ENCODE data around the gene IGFBPL1. TPM values are rescaled to one million over a fixed set of nuclear protein-coding genes. Genes with fewer than 3 reads are reported as not detected.

IGFBPL1 gene
- total and polyA plus RNA-seq, 2 of the 13 experiments (the other 11 are each of a cell fraction or from before 2014, with no cell fraction given): 0.24 TPM; not detected in 1

- Histone ChIP-seq H3K9me3 (ENCODE audit: low read length) (no peaks in the 10 kb centered on the region), H3K9ac (ENCODE audit: insufficient read depth, low read depth, low read length) (no peak overlapping the region), H4K20me1 (ENCODE audit: insufficient read depth, low read length) (no peaks in the 10 kb centered on the region), H2AFZ (ENCODE audit: low read length) (no peak overlapping the region), H3K4me1 (ENCODE audit: insufficient read depth, low read length) (peaks cover 79% of the 10 kb centered on the region), H3K27me3 (ENCODE audit: control insufficient read depth in 1 of 2, insufficient read depth in 2 of 2, low read length in 2 of 2) (peaks cover 0 to 5% of the 10 kb centered on the region in 2 experiments; a peak in 2 of 5 replicates), H3K4me2 (ENCODE audit: low read depth, low read length) (no peak overlapping the region), H3K79me2 (ENCODE audit: insufficient read depth, low read length) (peaks cover 5% of the 10 kb centered on the region), H3K36me3 (replicated peaks in 1 of 2; ENCODE audit: control insufficient read depth in 1 of 2, insufficient read depth in 2 of 2, low read length in 2 of 2) (no peaks in the 10 kb centered on the region), H3K27ac (ENCODE audit: extremely low read length, insufficient read depth, low read length) (no peak overlapping the region), H3K4me3 (replicated peaks in 1 of 3; ENCODE audit: insufficient read depth in 1 of 3, low read depth in 2 of 3, low read length in 3 of 3) (no peak overlapping the region)
- FAIRE-seq (no peak), DNase-seq (ENCODE audit: low spot score) (no peak), ATAC-seq (no peak)
- 100% methylated on average over 2 of the region's 2 CpGs for WGBS (ENCODE audit: low lambda C conversion rate)
- BruUV-seq (replicated peaks): no TSS peak
- CTCF ChIA-PET (ENCODE audit: low intra/inter-chr PET ratio, low total read pairs): no interaction called here
- TF ChIP-seq TBX2 (CRISPR knock-in tag; IDR thresholded peaks at IDR 0.05; ENCODE audit: borderline replicate concordance) (no peak), MTA3 (CRISPR knock-in tag; IDR thresholded peaks at IDR 0.05) (no peak), ZNF670 (CRISPR knock-in tag; IDR thresholded peaks at IDR 0.05; ENCODE audit: borderline replicate concordance) (no peak)
- intact Hi-C loops (cut with micrococcal nuclease; ENCODE audit: unreplicated experiment): loop anchor here (10.0 kb wide), 1 partner anchor 391 kb away; no protein-coding TSS in a partner anchor
- in situ Hi-C loops (cut with HindIII; ENCODE audit: extremely low pct_ligation_motif_present, low pct_unique_long_range_greater_than_20kb): no loop called here
- POLR2A ChIA-PET: interaction anchor here (1.3 kb wide), 1 partner anchor 55 kb away, joined by 3 read pairs; no protein-coding TSS in a partner anchor
Observed at GRCh38 chr9:38435521-38435920, 11.3 kb upstream of the IGFBPL1 start.

- H3K4me2 ChIP-seq (ENCODE audit: low read depth, low read length): peak overlapping the region; percentile 28; the same call in 1 of the 2 replicates
- peaks cover 0 to 5% of the 10 kb centered on the region in 2 experiments; a peak in 2 of 5 replicates for H3K27me3 ChIP-seq (ENCODE audit: control insufficient read depth in 1 of 2, insufficient read depth in 2 of 2, low read length in 2 of 2)
- no peaks in the 10 kb centered on the region for H4K20me1 ChIP-seq (ENCODE audit: insufficient read depth, low read length)
- 49% methylated on average over 3 of the region's 3 CpGs for WGBS (ENCODE audit: low lambda C conversion rate)
- ATAC-seq (peak; percentile 68), DNase-seq (ENCODE audit: low spot score) (peak; percentile 64), FAIRE-seq (no peak)
- in situ Hi-C loops (cut with HindIII; ENCODE audit: extremely low pct_ligation_motif_present, low pct_unique_long_range_greater_than_20kb) (no loop called here), intact Hi-C loops (cut with micrococcal nuclease; ENCODE audit: unreplicated experiment) (loop anchor here (5.0 to 10.0 kb wide), 2 partner anchors 187 to 390 kb away; partner anchors contain the start of gene ANKRD18A)
- no peaks in the 10 kb centered on the region for H3K36me3 ChIP-seq (replicated peaks in 1 of 2; ENCODE audit: control insufficient read depth in 1 of 2, insufficient read depth in 2 of 2, low read length in 2 of 2)
- ChIA-PET CTCF (ENCODE audit: low intra/inter-chr PET ratio, low total read pairs) (interaction anchor here (1.2 kb wide), 1 partner anchor 34 kb away, joined by 3 read pairs; no protein-coding TSS in a partner anchor), POLR2A (interaction anchor here (0.8 to 1.7 kb wide), 3 partner anchors 8 to 54 kb away, joined by 3 to 6 read pairs (median 3); no protein-coding TSS in a partner anchor)
- BruUV-seq (replicated peaks): no TSS peak
- H3K9ac ChIP-seq (ENCODE audit: insufficient read depth, low read depth, low read length): no peak overlapping the region; the same call in 1 of the 2 replicates
- H3K4me1 ChIP-seq (ENCODE audit: insufficient read depth, low read length): peaks cover 72% of the 10 kb centered on the region
- H3K9me3 ChIP-seq (ENCODE audit: low read length): no peaks in the 10 kb centered on the region
- H3K4me3 ChIP-seq (replicated peaks in 1 of 3; ENCODE audit: insufficient read depth in 1 of 3, low read depth in 2 of 3, low read length in 3 of 3): no peak overlapping the region
- peaks cover 5% of the 10 kb centered on the region for H3K79me2 ChIP-seq (ENCODE audit: insufficient read depth, low read length)
- H3K27ac ChIP-seq (ENCODE audit: extremely low read length, insufficient read depth, low read length): no peak overlapping the region
- H2AFZ ChIP-seq (ENCODE audit: low read length): no peak overlapping the region
- TF ChIP-seq ZBTB39 (CRISPR knock-in tag; IDR thresholded peaks at IDR 0.05) (no peak), ZNF652 (CRISPR knock-in tag; IDR thresholded peaks at IDR 0.05; ENCODE audit: borderline replicate concordance, low read depth) (peak; percentile 56; the same call in 1 of the 2 replicates), IKZF5 (CRISPR knock-in tag; IDR thresholded peaks at IDR 0.05) (no peak), DMAP1 (CRISPR knock-in tag; IDR thresholded peaks at IDR 0.05) (no peak), ETV5 (CRISPR knock-in tag; IDR thresholded peaks at IDR 0.05; ENCODE audit: borderline replicate concordance) (peak; percentile 18; the same call in 1 of the 2 replicates), MED13 (CRISPR knock-in tag; IDR thresholded peaks at IDR 0.05) (no peak), ZNF350 (CRISPR knock-in tag; IDR thresholded peaks at IDR 0.05; ENCODE audit: borderline replicate concordance, low read depth) (no peak), SAP130 (CRISPR knock-in tag; IDR thresholded peaks at IDR 0.05; ENCODE audit: low read depth) (peak; percentile 41), CEBPB (IDR thresholded peaks at IDR 0.05; ENCODE audit: borderline replicate concordance, low read depth, low read length) (0 out of 2 replicates have a peak, but pooled peaks have one; percentile 13), MTF1 (CRISPR knock-in tag; IDR thresholded peaks at IDR 0.05) (no peak), FOXA3 (CRISPR knock-in tag; IDR thresholded peaks at IDR 0.05) (peak; percentile 34; the same call in 1 of the 2 replicates), MAF1 (CRISPR knock-in tag; IDR thresholded peaks at IDR 0.05; ENCODE audit: borderline replicate concordance) (no peak), FOSL2 (CRISPR knock-in tag; IDR thresholded peaks at IDR 0.05) (peak; percentile 48), HMG20A (CRISPR knock-in tag; IDR thresholded peaks at IDR 0.05; ENCODE audit: borderline replicate concordance) (no peak)
Observed at GRCh38 chr9:38434853-38435252, 10.6 kb upstream of the IGFBPL1 start.

All from HepG2 (cell line).